ENCODE results near the gene CEBPB.
"Not testable (repeated sequence)": the region's sequence is repeated elsewhere in the genome, so short reads cannot be mapped to it uniquely, and the experiment has no call there.

The CEBPB gene

GRCh38 chr20:50169329-50169823 is 21.3 kb upstream of the CEBPB start:
- peak; percentile 72 to 80 for DNase-seq (ENCODE audit: low read depth in 2 of 2)

- no peak for DNase-seq (ENCODE audit: low read depth in 2 of 2)
Observed at GRCh38 chr20:50170549-50171220, 19.9 kb upstream of the CEBPB start.

DNA sequence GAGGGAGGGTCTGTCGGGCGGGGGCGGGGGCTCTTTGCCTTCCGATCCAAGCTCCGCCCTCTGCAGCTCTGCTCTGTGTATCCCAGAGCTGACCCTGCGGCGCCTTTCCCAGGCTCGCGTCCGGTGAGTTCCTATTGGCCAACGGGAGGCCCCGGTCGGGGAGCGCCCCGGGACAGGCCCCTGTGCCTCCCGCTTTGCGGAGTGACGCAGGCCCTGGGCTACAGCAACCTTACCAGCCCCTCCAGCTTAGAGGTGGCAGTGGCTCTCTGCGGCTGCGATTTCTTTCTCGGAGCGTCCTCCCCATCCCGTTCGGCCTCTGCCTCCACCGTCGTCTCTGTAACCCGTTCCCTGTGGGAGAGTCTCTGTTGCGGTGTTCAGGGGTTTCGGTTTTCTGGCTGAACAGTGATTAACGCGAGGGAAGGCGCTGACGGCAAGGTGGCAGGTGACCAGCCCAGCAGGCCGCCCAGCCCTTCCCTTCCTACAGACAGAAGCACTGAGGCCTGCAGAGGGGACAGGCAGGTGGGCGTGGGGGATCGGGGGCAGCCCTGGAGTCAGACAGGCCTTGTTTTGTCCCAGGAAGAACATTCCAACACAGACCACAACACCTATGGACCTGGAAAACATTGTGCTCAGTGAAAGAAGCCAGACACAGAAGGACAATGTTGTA is 18.1 kb upstream of the CEBPB start:
- no peak for DNase-seq (ENCODE audit: low read depth in 2 of 2)

GRCh38 chr20:50174456-50174855 is 16.2 kb upstream of the CEBPB start:
- DNase-seq (ENCODE audit: low read depth in 2 of 2) = no peak

GRCh38 chr20:50175938-50176933 is 14.4 kb upstream of the CEBPB start:
- no peak for DNase-seq (ENCODE audit: low read depth in 2 of 2)

DNA sequence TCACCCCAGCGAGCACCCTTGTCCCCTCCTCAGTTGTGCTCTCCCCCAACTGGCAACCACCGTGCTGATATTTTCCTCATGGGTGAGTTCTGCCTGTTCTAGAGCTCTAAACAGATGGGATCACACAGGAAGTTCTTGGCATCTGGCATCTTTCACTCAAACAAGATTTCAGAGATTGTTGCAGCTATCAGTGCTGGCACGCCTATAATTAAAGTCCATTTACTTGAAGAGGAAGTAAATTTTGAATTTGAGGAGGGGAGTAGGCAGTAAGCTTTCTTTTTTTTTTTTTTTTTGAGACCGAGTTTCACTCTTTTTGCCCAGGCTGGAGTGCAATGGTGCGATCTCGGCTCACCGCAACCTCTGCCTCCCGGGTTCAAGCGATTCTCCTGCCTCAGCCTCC is 12.0 kb upstream of the CEBPB start:
- not testable (repeated sequence) for DNase-seq (ENCODE audit: low read depth in 2 of 2)

DNA sequence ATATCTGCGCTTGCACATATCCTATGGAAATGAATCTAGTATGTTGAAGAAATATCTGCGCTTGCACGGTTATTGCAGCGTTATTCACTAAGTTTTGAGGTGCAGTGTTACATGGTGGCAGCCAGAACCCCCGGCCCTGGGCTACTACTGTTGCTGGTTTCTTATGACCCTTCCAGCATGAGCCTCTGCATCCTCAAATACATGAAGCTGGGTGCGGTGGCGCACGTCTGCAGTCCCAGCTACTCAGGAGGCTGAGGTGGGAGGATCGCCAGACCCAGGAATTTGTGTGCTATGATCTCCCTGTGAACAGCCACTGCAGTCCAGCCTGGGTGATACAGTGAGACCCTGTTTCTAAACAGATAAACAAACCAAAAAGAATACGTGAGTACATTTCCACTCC is 9.3 kb upstream of the CEBPB start:
- DNase-seq (ENCODE audit: low read depth in 2 of 2) = no peak

GRCh38 chr20:50182346-50182745 is 8.3 kb upstream of the CEBPB start:
- no peak for DNase-seq (ENCODE audit: low read depth in 2 of 2)

DNA sequence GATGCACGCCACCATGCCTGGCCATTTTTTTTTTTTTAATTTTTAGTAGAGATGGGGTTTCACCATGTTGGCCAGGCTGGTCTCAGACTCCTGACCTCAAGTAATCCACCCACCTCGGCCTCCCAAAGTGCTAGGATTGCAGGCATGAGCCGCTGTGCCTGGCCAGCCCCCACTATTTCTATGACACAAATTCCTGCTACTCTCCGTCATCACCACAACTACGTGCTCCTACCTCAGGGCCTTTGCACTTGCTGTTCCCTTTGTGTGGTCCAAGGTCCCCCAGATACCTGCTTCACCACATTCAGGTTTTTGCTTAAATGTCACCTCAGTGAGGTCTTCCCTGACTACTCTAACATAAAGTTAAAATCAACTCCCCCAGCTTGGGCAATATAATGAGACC is 5.2 kb upstream of the CEBPB start:
- no peak for DNase-seq (ENCODE audit: low read depth in 2 of 2)

- DNase-seq (ENCODE audit: low read depth in 2 of 2) = peak; percentile 73 to 90
Observed at GRCh38 chr20:50186151-50186885, 4.3 kb upstream of the CEBPB start.

DNA sequence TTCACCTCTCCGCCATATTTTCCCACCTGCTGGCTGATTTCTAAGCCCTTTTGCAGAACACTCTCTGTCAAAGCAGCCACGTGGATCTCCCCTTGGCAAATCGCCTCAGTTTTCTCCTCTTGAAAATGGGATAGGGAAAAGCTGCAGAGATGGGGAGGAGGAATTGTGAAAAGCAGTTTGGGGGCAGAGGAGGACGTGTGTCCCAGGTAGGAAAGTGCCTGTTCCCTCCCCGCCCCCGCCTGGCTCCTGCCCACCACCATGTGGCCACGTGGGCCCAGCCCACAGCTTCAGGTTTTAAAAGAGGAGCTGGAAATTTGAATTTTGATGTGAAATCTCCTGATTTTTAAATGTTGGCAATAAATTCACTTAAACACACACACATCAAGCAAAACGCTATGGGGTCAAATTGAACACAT is 3.6 kb upstream of the CEBPB start:
- DNase-seq (ENCODE audit: low read depth in 2 of 2) = no peak

DNA sequence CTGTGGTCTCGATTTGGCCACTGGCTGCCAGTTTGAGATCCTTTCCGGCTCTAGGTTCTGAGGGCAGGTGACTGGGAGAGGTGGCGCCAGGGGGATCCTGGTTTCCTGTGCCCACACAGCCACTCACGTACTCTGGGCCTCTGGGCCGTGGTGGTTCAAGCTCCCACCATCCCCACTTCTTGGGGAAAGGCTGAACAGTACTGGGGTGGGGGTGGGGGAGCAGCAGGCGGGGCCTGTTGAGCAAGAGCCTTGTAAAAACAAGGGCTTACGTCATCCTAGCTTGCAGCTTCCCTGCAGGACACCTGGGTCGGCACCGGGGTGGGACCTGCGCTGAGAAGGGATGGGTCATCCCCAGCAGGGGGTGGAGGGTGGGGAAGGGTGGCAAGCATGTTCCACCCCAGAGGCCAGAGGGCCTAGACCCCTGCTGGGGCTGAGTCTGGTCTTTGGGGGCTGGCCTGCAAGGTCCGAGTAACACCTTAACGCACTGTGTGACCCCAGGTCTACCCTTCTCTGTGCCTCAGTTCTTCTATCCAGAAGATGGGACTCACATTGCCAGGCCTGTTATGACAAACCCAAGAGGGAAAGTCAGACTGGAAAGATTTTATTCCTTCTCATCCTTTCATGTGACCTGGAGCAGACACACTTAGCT is 3.1 kb upstream of the CEBPB start:
- DNase-seq (ENCODE audit: low read depth in 2 of 2) = no peak

GRCh38 chr20:50188287-50188688 is 2.3 kb upstream of the CEBPB start:
- no peak for DNase-seq (ENCODE audit: low read depth in 2 of 2)

GRCh38 chr20:50188879-50189680 is 1.6 kb upstream of the CEBPB start:
- no peak for DNase-seq (ENCODE audit: low read depth in 2 of 2)

DNA sequence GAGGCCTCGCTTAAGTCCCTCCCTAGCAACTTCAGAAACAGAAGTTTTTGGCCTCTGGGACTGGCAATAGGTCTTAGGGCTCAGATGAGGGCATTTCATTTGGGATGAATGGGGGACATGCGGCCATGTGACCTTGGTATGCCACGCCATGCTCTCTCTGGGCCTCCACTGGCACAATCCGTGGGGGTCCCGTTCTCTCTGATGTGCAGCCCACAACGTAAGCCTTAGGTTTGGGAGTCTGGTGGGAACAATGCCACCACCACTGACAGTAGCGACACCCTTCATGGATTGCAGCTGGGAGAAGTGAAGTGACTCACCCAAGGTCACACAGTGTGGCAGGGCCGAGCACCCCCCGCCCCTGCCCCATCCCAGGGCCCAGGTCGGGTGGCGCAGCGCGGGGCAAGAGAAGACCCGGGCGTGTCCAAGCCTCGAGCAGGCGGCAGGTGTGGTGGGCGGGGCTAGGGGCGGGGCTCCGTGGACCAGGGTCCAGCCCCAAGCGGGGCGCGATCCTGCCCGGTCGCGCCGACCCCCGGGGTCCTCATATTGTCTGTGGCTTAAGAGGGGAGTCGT is 864 bp upstream of the CEBPB start:
- no peak for DNase-seq (ENCODE audit: low read depth in 2 of 2)

- DNase-seq (ENCODE audit: low read depth in 2 of 2) = peak; percentile 17 to 23
Observed at GRCh38 chr20:50191065-50191543, 474 bp downstream of the CEBPB start.

- DNase-seq (ENCODE audit: low read depth in 2 of 2) = peak in 1 of 2 donors; percentile 20
Observed at GRCh38 chr20:50191544-50192363, 1.1 kb downstream of the CEBPB start.

- peak; percentile 45 to 60 for DNase-seq (ENCODE audit: low read depth in 2 of 2)
Observed at GRCh38 chr20:50192364-50193198, 2.0 kb downstream of the CEBPB start.
